ENCODE results near the gene CSNK2B.

Gene CSNK2B

GRCh38 chr6:31636698-31637596, 28.9 kb upstream of the CSNK2B start:
- DNase-seq (ENCODE audit: low spot score) = no peak

DNA sequence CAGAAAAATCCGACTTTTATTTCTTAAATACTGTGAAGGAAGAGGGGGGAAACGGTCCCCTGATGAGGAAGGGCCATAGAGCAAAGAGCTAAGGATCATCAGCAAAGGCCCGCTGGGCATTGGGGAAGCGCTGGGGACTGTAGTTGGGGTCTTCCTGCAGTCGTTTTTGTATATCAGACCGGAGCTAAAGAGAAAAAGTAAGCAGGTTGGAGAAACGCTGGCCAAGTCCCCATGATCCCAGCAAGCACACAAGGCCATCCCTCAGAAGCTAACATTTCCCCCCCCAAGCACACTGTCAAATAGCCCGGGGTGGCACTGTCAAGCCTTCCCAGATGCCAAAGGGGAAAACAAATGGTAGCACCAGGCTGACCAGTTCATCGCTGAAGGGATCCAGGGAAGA, 26.8 kb upstream of the CSNK2B start:
- no peak for DNase-seq (ENCODE audit: low spot score)

DNA sequence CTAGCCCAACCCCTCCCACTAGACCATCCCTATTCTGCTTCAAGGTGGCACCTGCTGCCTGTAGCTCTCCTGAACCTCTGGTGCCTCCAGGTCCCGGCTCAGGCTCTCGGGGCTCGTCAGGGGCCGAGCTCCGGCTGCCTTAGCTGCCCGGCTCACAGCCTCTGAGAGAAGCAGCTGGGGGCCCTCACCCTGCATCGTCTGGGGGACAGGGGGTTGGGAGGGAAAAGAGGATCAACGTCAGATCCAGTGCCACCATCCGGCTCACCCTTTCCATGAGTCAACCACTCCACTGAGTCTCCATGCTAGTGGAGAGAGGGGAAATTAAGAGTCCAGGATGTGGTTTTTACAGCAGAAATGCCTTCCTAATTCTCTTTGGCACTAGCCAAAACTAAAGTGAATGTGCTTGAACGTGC, 26.4 kb upstream of the CSNK2B start:
- DNase-seq (ENCODE audit: low spot score) = no peak

GRCh38 chr6:31640612-31641011, 25.3 kb upstream of the CSNK2B start:
- no peak for DNase-seq (ENCODE audit: low spot score)

DNA sequence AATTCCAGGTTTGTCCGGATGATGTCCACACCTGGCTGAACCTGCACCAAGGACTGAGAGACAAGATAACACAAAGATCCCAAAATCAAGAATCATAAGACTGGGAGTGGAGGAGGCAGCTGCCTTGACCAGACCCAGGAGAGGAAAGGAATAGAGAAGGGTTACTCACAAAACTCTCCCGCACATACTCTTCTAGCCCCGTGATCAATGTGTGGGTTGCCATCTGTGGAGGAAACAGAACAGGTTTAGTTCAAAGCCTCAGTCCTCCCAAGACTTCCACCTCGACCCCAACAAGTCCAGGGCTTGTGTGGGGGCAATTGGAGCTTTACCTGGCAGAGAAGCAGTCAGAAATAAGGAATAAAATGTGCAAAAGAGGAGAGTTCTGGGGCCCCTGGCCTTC, 24.5 kb upstream of the CSNK2B start:
- DNase-seq (ENCODE audit: low spot score) = no peak

DNA sequence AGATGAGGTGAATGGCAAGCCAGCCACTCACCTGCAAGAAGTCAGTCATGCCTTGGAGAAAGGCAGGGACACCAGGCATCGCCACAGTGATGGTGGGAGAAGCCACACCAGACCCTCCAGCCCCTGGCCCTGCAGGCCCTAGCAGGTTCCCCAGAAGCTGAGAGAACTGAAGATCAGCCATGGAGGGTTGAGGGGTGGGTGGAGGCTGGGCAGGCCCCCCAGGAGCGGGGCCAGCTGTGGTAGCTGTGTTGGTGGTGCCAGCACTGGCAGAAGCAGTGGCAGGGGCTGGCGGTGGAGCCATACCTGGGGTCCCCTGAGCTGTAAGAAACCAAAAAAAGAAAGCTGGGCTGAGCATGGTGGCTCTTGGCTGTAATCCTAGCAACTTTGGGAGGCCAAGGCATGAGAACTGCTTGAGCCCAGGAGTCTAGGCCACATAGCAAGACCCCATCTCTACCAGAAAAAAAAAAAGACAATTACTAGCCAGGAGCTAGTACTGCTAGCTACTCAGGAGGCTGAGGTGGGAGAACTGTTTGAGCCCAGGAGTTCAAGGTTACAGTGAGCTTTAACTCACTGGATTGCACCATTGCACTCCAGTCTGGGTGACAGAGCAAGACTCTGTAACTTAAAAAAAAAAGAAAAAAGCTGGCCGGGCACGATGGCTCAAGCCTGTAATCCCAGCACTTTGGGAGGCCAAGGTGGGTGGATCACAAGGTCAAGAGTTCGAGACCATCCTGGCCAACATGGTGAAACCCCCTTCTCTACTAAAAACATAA, 22.9 kb upstream of the CSNK2B start:
- no peak for DNase-seq (ENCODE audit: low spot score)

DNA sequence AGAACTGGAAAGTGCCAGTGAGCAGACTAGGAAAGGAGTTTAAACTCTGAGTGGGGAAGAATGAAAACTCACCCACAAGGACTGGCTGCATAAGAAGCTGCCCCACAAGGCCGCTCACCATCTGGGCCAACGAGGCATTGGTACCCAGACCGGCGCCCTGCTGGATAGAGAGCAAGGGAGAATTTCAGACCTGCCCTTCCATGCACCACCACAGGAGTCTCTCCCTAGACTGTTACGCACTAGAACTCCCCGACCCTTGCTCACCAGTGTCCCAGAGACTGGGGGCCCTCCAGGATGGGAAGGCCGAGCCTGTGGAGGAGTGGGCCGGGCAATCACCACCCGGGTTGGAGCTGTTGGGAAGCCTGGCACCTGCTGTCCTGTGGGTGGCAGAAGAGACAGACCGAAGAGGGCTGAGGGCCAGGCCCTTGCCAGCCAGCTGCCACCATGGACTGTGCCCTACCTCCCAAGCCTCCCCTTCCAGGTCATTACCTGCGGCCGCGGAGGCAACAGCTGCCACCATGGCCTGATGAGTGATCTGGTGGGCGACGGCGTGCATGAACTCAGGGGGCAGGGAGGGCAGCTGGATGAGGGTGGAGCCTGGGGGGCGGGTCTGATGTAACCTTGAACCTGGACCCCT, 21.9 kb upstream of the CSNK2B start:
- no peak for DNase-seq (ENCODE audit: low spot score)

DNA sequence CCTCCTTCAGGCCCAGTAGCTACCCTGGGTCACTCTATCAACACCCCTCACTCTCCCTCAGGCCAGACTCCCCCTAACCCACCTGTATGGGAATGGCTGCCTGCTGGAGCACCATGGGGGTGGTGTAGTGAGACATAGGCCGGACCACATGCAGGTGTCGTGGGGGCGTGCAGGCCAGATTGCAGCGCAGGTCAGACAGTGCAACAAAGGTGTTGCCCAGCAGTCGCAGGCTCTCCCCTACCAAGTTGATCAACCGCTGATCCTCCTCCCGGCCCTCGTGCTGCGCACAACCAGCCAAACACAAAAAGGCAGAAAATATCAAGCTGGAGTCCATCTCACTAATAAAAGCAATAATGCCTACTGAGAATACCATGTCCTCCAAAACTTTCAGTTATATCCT, 20.6 kb upstream of the CSNK2B start:
- no peak for DNase-seq (ENCODE audit: low spot score)

- no peak for DNase-seq (ENCODE audit: low spot score)
Observed at GRCh38 chr6:31651602-31652191, 14.2 kb upstream of the CSNK2B start.

GRCh38 chr6:31652925-31653724, 12.8 kb upstream of the CSNK2B start:
- DNase-seq (ENCODE audit: low spot score) = no peak

- DNase-seq (ENCODE audit: low spot score) = no peak
Observed at GRCh38 chr6:31654574-31655348, 11.1 kb upstream of the CSNK2B start.

DNA sequence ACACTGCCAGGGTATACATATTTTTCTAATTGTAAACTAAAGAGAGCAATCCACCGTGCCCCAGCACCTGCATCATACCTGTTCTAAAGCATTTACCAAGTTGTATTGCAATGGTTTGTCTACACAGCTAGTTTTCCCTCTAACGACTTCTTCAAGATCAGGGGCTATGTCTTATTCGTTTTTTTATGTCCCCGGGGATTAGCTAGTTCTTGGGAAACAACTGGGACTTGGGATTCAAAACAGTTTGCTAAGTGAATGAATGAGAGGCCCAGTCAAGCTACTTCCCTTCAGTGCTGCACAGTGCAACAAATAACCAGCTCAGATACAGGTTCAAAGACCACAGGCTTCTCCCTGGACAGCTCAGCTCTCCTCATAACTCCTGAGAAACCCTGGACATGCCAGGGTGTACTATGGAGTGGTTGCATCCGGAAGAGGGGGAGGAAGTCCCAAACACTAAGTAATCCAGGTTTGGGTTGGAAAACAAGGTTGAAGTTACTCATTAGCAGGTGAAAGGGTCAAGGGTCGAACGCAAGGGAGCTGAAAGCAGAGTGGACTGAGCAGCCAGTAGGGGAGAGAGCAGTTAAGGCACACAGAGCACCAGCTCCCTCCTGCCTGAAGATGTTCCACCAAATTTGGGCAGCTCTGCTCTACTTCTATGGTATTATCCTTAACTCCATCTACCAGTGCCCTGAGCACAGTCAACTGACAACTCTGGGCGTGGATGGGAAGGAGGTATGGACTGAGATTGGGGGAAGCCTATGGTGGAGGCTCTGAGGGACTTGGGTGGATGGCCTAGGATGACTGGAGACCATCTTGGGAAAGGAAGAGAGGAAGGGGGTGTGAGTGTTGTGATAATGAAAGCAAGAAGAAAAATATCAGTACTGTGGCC, 10.3 kb upstream of the CSNK2B start, which contains the start of gene APOM:
APOM (plus strand) TSS at position 546 of the 889 bp plus-strand sequence; CDS start at position 619, 73 bp downstream.
- no peak for DNase-seq (ENCODE audit: low spot score)

- DNase-seq (ENCODE audit: low spot score) = no peak
Observed at GRCh38 chr6:31657406-31658157, 8.3 kb upstream of the CSNK2B start.

DNA sequence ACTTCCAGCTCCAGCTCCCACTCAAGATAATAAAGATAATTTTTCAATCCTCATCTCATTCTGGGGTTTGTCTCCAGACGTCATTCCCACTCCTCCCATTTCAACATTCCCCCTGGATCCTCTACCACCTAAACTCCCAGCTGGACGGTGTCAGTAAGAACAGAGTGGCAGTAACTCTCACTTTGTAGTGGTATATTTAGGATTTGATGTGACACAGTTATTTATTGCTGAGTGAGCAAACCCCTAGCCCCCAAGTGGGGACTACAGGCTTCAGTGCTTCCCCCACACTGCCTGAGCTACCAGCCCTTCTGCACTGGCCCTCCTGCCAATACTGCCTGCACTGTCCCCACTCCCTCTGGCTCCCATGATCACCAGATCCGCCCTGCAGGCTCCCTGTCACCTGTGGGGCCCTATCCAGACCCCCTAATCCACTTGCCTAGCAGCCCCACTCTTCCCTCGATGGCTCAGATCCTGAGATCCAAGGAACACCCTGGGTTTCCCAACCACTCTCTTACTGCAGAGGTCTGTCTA, 7.7 kb upstream of the CSNK2B start:
- DNase-seq (ENCODE audit: low spot score) = no peak

DNA sequence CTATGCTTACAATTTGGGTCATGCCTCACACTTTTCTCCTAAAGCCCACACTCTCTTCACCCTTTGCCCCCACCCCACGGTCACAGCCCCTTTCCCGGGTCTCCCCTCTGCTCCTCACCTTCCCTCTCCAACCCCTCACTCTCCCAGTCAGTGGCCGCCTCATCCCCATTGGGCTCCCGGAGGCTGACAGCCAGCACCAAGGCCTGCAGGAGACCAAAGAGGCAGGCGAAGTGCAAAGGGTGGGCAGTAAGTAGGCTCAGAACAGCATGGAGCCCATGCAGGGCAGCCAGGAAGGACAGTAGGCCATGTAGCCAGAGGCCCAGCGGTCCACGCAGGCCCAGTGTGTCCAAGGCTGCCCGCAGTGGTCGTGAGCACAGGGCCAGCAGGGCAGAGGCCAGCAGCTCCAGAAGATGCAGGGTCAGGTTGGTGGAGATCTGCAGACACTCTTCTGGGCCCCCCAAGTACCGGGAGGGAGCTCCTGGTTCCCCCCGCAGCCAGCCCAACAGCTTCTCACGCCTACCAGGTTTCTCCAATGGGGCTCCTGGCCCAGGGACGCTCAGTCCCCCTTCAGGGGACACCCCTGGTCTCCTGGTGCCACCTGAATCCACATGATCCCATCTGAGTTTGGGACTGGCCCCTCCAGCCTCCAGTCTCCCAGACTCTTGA, 6.8 kb upstream of the CSNK2B start:
- no peak for DNase-seq (ENCODE audit: low spot score)

DNA sequence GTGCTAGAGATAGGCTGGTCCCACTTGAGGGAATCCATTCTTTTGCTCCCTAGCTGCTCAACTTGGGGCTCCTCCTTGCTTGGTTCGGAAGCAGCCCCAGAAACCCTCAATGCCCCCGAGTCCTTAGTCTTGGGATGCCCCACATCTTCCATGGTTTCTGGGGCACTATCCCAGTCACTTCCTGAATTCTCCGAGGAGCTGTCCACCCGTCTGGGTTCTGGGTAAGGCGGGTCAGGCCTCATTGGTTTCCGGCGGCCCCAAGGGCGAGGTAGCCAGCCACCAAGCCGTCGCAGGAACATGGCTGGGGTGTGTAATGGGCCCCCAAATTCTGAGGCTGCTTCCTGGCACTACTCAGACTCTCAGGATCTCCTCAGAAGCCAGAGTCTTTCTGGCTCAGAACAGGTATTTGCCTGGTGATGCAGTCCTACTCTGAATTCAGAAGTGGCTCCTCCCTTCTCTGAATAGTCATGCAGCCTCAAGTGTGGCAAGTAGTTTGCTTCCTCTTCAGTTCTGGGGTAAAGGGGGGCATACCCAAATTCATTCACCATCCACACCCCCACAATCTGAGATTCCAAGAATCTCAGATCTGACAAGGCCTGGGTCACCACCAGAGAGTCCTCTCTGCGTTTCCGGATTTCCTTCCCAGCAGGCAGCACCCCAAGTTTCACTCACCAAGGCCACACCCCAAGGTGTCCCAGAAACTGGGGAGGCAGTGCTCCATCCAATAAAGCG, 6.1 kb upstream of the CSNK2B start:
- DNase-seq (ENCODE audit: low spot score) = peak; percentile 53
